Uterus (tissue), 4 donors: ENCODE data around the gene KASH5. TPM values are rescaled to one million over a fixed set of nuclear protein-coding genes. Genes with fewer than 3 reads are reported as not detected.

ENCODE experiments used
- DNase-seq, 2 donors: peaks; one replicate each; pipeline ENCODE4 v3.0.0-alpha.2; 2019 to 2020
- H3K27ac ChIP-seq, 2 donors: fragments of 200-600 bp; sonication (generic); 1 replicate in 1 of 2; 2 replicates in 1 of 2; pipeline ENCODE4 v1.5.1; 2016 to 2018
- H3K27me3 ChIP-seq, 2 donors: fragments of 200-600 bp; sonication (generic); one replicate each; pipeline ENCODE4 v1.5.1; 2018 to 2019; ENCODE audit warnings: control low read depth in 1 of 2
- H3K36me3 ChIP-seq, 2 donors: fragments of 200-600 bp; sonication (generic); one replicate each; pipeline ENCODE4 v1.5.1; 2019; ENCODE audit warnings: control low read depth in 1 of 2
- H3K4me1 ChIP-seq, 2 donors: fragments of 200-600 bp; sonication (generic); one replicate each; pipeline ENCODE4 v1.5.1; 2018 to 2019; ENCODE audit warnings: control low read depth in 1 of 2
- H3K4me3 ChIP-seq, 2 donors: fragments of 200-600 bp; sonication (generic); 1 replicate in 1 of 2; 2 replicates in 1 of 2; pipeline ENCODE4 v1.5.1; 2018 to 2019; ENCODE audit warnings: mild to moderate bottlenecking in 1 of 2
- H3K9me3 ChIP-seq, 2 donors: fragments of 200-600 bp; sonication (generic); one replicate each; pipeline ENCODE4 v1.5.1; 2019; ENCODE audit warnings: control low read depth in 1 of 2
- CTCF ChIP-seq, 4 experiments: fragments of 200-600 bp in 2 of 4; fragments of 450-650 bp in 2 of 4; sonication (generic) in 2 of 4; IDR thresholded peaks; one replicate each; pipeline ENCODE4 v1.5.1; 2016 to 2019; ENCODE audit warnings: antibody characterized with exemption in 4 of 4, mild to moderate bottlenecking in 2 of 4, moderate library complexity in 1 of 4
- POLR2A ChIP-seq, 2 donors: fragments of 450-650 bp; IDR thresholded peaks; one replicate each; pipeline ENCODE4 v1.6.1; 2016; ENCODE audit warnings: antibody characterized with exemption in 2 of 2, mild to moderate bottlenecking in 1 of 2, moderate library complexity in 1 of 2
- intact Hi-C: fragments of 100-400 bp; cut with DNase I; formaldehyde crosslinking; loops from one replicate; pipeline ENCODE4 v1.15.1; 2023; ENCODE audit warnings: low total_unique reads
- total RNA-seq, 4 donors: library from RNA; depleted of rRNA in 3 of 4; stranded (reverse); fragments of >200 nt in 3 of 4; gene quantifications; one replicate each; pipeline versions ENCODE4 v1.1.0 to v1.2.4, GENCODE V29; 2014 to 2023
- donor health status: DM: yes; HTN: yes; CAD: no.

KASH5 gene
- total RNA-seq, 4 donors from 2014 or later = 0.55 TPM; not detected in 3

GRCh38 chr19:49347191-49347590 is 40.9 kb upstream of the KASH5 start:
- Histone ChIP-seq H3K36me3 (no peaks in the 10 kb centered on the region), H3K27ac (no peak overlapping the region), H3K4me3 (no peak overlapping the region), H3K4me1 (no peaks in the 10 kb centered on the region), H3K9me3 (no peaks in the 10 kb centered on the region), H3K27me3 (no peaks in the 10 kb centered on the region)
- TF ChIP-seq CTCF (IDR thresholded peaks at IDR 0.05) (no peak), POLR2A (IDR thresholded peaks at IDR 0.05) (no peak)
- intact Hi-C loops = no loop called here
- DNase-seq = no peak

- DNase-seq = peak in 1 of 2 donors; percentile 46
- Histone ChIP-seq H3K9me3 (no peaks in the 10 kb centered on the region), H3K4me3 (no peak overlapping the region), H3K27me3 (no peaks in the 10 kb centered on the region), H3K27ac (no peak overlapping the region), H3K4me1 (no peaks in the 10 kb centered on the region), H3K36me3 (no peaks in the 10 kb centered on the region)
- intact Hi-C loops = no loop called here
- peak in 1 of 4 experiments; percentile 8 for TF ChIP-seq CTCF (IDR thresholded peaks at IDR 0.05)
- TF ChIP-seq POLR2A (IDR thresholded peaks at IDR 0.05) = no peak
Measured at GRCh38 chr19:49347835-49348234, 40.2 kb upstream of the KASH5 start.

- Histone ChIP-seq H3K4me3 (no peak overlapping the region), H3K36me3 (no peaks in the 10 kb centered on the region), H3K27ac (no peak overlapping the region), H3K9me3 (no peaks in the 10 kb centered on the region), H3K27me3 (no peaks in the 10 kb centered on the region), H3K4me1 (no peaks in the 10 kb centered on the region)
- intact Hi-C loops = no loop called here
- TF ChIP-seq CTCF (IDR thresholded peaks at IDR 0.05) (no peak), POLR2A (IDR thresholded peaks at IDR 0.05) (no peak)
- no peak for DNase-seq
Measured at GRCh38 chr19:49348305-49349189, 39.5 kb upstream of the KASH5 start.

GRCh38 chr19:49349567-49349966 is 38.5 kb upstream of the KASH5 start:
- Histone ChIP-seq H3K27ac (no peak overlapping the region), H3K4me1 (no peaks in the 10 kb centered on the region), H3K36me3 (no peaks in the 10 kb centered on the region), H3K4me3 (no peak overlapping the region), H3K27me3 (no peaks in the 10 kb centered on the region), H3K9me3 (no peaks in the 10 kb centered on the region)
- DNase-seq = no peak
- intact Hi-C loops = no loop called here
- TF ChIP-seq POLR2A (IDR thresholded peaks at IDR 0.05) = no peak
- no peak for TF ChIP-seq CTCF (IDR thresholded peaks at IDR 0.05)

- H3K27me3 ChIP-seq = no peaks in the 10 kb centered on the region
- H3K27ac ChIP-seq = peak overlapping the region; percentile 22 to 55
- H3K36me3 ChIP-seq = no peaks in the 10 kb centered on the region
- intact Hi-C loops = no loop called here
- no peak for TF ChIP-seq CTCF (IDR thresholded peaks at IDR 0.05)
- no peak for TF ChIP-seq POLR2A (IDR thresholded peaks at IDR 0.05)
- no peaks in the 10 kb centered on the region for H3K9me3 ChIP-seq
- peak; percentile 32 to 42 for DNase-seq
- H3K4me3 ChIP-seq = no peak overlapping the region
- no peaks in the 10 kb centered on the region for H3K4me1 ChIP-seq
Measured at GRCh38 chr19:49355909-49356353, 32.1 kb upstream of the KASH5 start.
